HFF-Myc (cell line): ENCODE measurements around the gene CHAF1B.

Experiments
- DNase-seq: peaks from one replicate; pipeline ENCODE4 v3.0.0-alpha.2; 2011; ENCODE audit warnings: low read depth; ENCODE audit errors: extremely low read depth
- H3K4me3 ChIP-seq: replicated peaks from 2 replicates; pipeline ENCODE4 v1.5.1; 2011; ENCODE audit warnings: low read depth, mild to moderate bottlenecking, control low read depth, low read length
- CTCF ChIP-seq: IDR thresholded peaks from 2 replicates; pipeline ENCODE4 v1.5.1; 2012; ENCODE audit warnings: mild to moderate bottlenecking, low read depth, low read length, control low read depth; ENCODE audit errors: missing control alignments

Gene CHAF1B

GRCh38 chr21:36450511-36450910, 65.3 kb downstream of the CHAF1B start:
- H3K4me3 ChIP-seq = no peak overlapping the region
- DNase-seq = no peak
- TF ChIP-seq CTCF = no peak

GRCh38 chr21:36451506-36451905, 66.3 kb downstream of the CHAF1B start:
- no peak overlapping the region for H3K4me3 ChIP-seq
- no peak for DNase-seq
- no peak for TF ChIP-seq CTCF

- no peak for TF ChIP-seq CTCF
- no peak for DNase-seq
- no peak overlapping the region for H3K4me3 ChIP-seq
Measured at GRCh38 chr21:36452281-36452825, 67.2 kb downstream of the CHAF1B start.

GRCh38 chr21:36454093-36454531, 68.9 kb downstream of the CHAF1B start:
- no peak for DNase-seq
- H3K4me3 ChIP-seq = no peak overlapping the region
- no peak for TF ChIP-seq CTCF

GRCh38 chr21:36454706-36455105, 69.5 kb downstream of the CHAF1B start:
- TF ChIP-seq CTCF = no peak
- DNase-seq = no peak
- no peak overlapping the region for H3K4me3 ChIP-seq

- H3K4me3 ChIP-seq = no peak overlapping the region
- no peak for TF ChIP-seq CTCF
Measured at GRCh38 chr21:36456729-36457414, 71.7 kb downstream of the CHAF1B start.

GRCh38 chr21:36459098-36459497, 73.9 kb downstream of the CHAF1B start:
- H3K4me3 ChIP-seq = no peak overlapping the region
- no peak for TF ChIP-seq CTCF
- no peak for DNase-seq

More at GRCh38 chr21:36456729-36457414, 71.7 kb downstream of the CHAF1B start:
- no peak for DNase-seq
